ENCODE measurements around the gene RAB5B. TPM values are rescaled to one million over a fixed set of nuclear protein-coding genes. Genes with fewer than 3 reads are reported as not detected.
A peak's percentile ranks its signal among the peaks of the same experiment; 100 is the strongest.
"Not testable (repeated sequence)": the region's sequence is repeated elsewhere in the genome, so short reads cannot be mapped to it uniquely, and the experiment has no call there.

The RAB5B gene
- total RNA-seq, 1 experiment from 2014 or later = 44.5 TPM

- BruUV-seq (replicated peaks); H2AFZ ChIP-seq (ENCODE audit: low read depth, low read length, poor library complexity, severe bottlenecking); H3K79me2 ChIP-seq (ENCODE audit: insufficient read depth, low read length); H3K9me2 ChIP-seq (ENCODE audit: insufficient read depth); intact Hi-C loops (cut with micrococcal nuclease); H3K36me3 ChIP-seq (ENCODE audit: control insufficient read depth in 1 of 2, insufficient read depth in 2 of 2, low read length in 2 of 2); H3K27me3 ChIP-seq (ENCODE audit: insufficient read depth, low read length); H3K9ac ChIP-seq (ENCODE audit: low read length); H4K20me1 ChIP-seq (ENCODE audit: insufficient read depth); H3K9me3 ChIP-seq (ENCODE audit: control insufficient read depth in 1 of 2, insufficient read depth in 1 of 2, low read depth in 1 of 2, low read length in 2 of 2); DNase-seq (ENCODE audit: low read depth, low spot score); H3K27ac ChIP-seq (ENCODE audit: low read depth, low read length); RAD21 ChIA-PET (ENCODE audit: low non-redundant PET in 1 of 2, low total read pairs in 2 of 2, uncharacterized antibody in 2 of 2, unreplicated experiment in 2 of 2): not testable (repeated sequence)
- peak overlapping the region in 1 of 2 experiments; percentile 4; a peak in 1 of 4 replicates for H3K4me3 ChIP-seq (replicated peaks in 1 of 2; ENCODE audit: low read depth in 1 of 2, low read length in 2 of 2)
- CTCF ChIA-PET = interaction anchor here (1.7 to 1.8 kb wide), 2 partner anchors 14 to 48 kb away, joined by 4 to 9 read pairs; no protein-coding TSS in a partner anchor
- H3K4me1 ChIP-seq (ENCODE audit: control insufficient read depth in 1 of 2, insufficient read depth in 2 of 2, low read length in 2 of 2) = peaks cover 12 to 16% of the 10 kb centered on the region in 2 experiments
- peak; percentile 81 for ATAC-seq
- peak; percentile 13; the same call in 1 of the 2 replicates for TF ChIP-seq JUND (IDR thresholded peaks at IDR 0.05)
- peak; percentile 68 for TF ChIP-seq EGR1 (IDR thresholded peaks at IDR 0.05; ENCODE audit: low read depth)
- TF ChIP-seq FOSL1 (IDR thresholded peaks at IDR 0.05; ENCODE audit: low read depth) = peak; percentile 29; the same call in 1 of the 2 replicates
- peak overlapping the region; percentile 45 for H3K4me2 ChIP-seq (ENCODE audit: low read length)
- POLR2A ChIA-PET = interaction anchor here (2.3 kb wide), 1 partner anchor 8 kb away, joined by 13 read pairs; the partner anchor contains the start of gene RAB5B
Observed at GRCh38 chr12:55981882-55982281, 8.0 kb downstream of the RAB5B start.

- DNase-seq (ENCODE audit: low read depth, low spot score) (no peak), ATAC-seq (no peak)
- peaks cover 0 to 10% of the 10 kb centered on the region in 2 experiments; a peak in 2 of 4 replicates for H3K36me3 ChIP-seq (ENCODE audit: control insufficient read depth in 1 of 2, insufficient read depth in 2 of 2, low read length in 2 of 2)
- H3K4me1 ChIP-seq (ENCODE audit: control insufficient read depth in 1 of 2, insufficient read depth in 2 of 2, low read length in 2 of 2) = peaks cover 12 to 16% of the 10 kb centered on the region in 2 experiments
- intact Hi-C loops (cut with micrococcal nuclease) = no loop called here
- ChIA-PET CTCF (interaction anchor here (1.1 to 1.8 kb wide), 3 partner anchors 9 to 47 kb away, joined by 3 to 9 read pairs (median 4); partner anchors contain the start of gene RAB5B), POLR2A (interaction anchor here (2.3 kb wide), 1 partner anchor 9 kb away, joined by 13 read pairs; the partner anchor contains the start of gene RAB5B), RAD21 (ENCODE audit: low non-redundant PET in 1 of 2, low total read pairs in 2 of 2, uncharacterized antibody in 2 of 2, unreplicated experiment in 2 of 2) (no interaction called here)
- H3K4me3 ChIP-seq (replicated peaks in 1 of 2; ENCODE audit: low read depth in 1 of 2, low read length in 2 of 2) = no peak overlapping the region
- H3K27me3 ChIP-seq (ENCODE audit: insufficient read depth, low read length) = no peaks in the 10 kb centered on the region
- no peaks in the 10 kb centered on the region for H3K9me3 ChIP-seq (ENCODE audit: control insufficient read depth in 1 of 2, insufficient read depth in 1 of 2, low read depth in 1 of 2, low read length in 2 of 2)
- H3K9ac ChIP-seq (ENCODE audit: low read length) = no peak overlapping the region
- TF ChIP-seq CBX3 (IDR thresholded peaks at IDR 0.05; ENCODE audit: low read depth) (no peak), EGR1 (IDR thresholded peaks at IDR 0.05; ENCODE audit: low read depth) (no peak), ZFX (IDR thresholded peaks at IDR 0.05) (no peak), SRF (IDR thresholded peaks at IDR 0.05; ENCODE audit: low read depth) (no peak), CEBPB (IDR thresholded peaks at IDR 0.05; ENCODE audit: low read depth) (no peak), ATF3 (IDR thresholded peaks at IDR 0.05) (no peak), CTCF (IDR thresholded peaks at IDR 0.05 in 2 of 3, conservative IDR thresholded peaks at IDR 0.05 in 1 of 3; ENCODE audit: borderline replicate concordance in 1 of 3, insufficient read depth in 1 of 3, low read depth in 2 of 3, low read length in 2 of 3) (no peak), JUND (IDR thresholded peaks at IDR 0.05) (no peak), EZH2 (IDR thresholded peaks at IDR 0.05) (no peak)
- 0 out of 2 replicates have a peak, but pooled peaks cover 3% of the 10 kb centered on the region for H3K79me2 ChIP-seq (ENCODE audit: insufficient read depth, low read length)
- H3K27ac ChIP-seq (ENCODE audit: low read depth, low read length) = no peak overlapping the region
- H4K20me1 ChIP-seq (ENCODE audit: insufficient read depth) = no peaks in the 10 kb centered on the region
- no peak overlapping the region for H2AFZ ChIP-seq (ENCODE audit: low read depth, low read length, poor library complexity, severe bottlenecking)
- peak overlapping the region; percentile 45; the same call in 1 of the 2 replicates for H3K4me2 ChIP-seq (ENCODE audit: low read length)
- no peaks in the 10 kb centered on the region for H3K9me2 ChIP-seq (ENCODE audit: insufficient read depth)
- BruUV-seq (replicated peaks) = no TSS peak
Observed at GRCh38 chr12:55982319-55982936, 8.6 kb downstream of the RAB5B start.
